K562 (cell line): ENCODE measurements around the gene NYAP2. TPM values are rescaled to one million over a fixed set of nuclear protein-coding genes. Genes with fewer than 3 reads are reported as not detected.

Source experiments
- CBFA2T2 ChIP-seq: fragments of 450-650 bp; conservative IDR thresholded peaks from 2 replicates; pipeline ENCODE4 v1.6.1; 2017; ENCODE audit warnings: mild to moderate bottlenecking
- FOSL1 ChIP-seq: fragments of 200-800 bp; sonication (Bioruptor generic); conservative IDR thresholded peaks from 2 replicates; pipeline ENCODE4 v1.6.1; 2016; ENCODE audit warnings: missing genetic modification characterization, missing compliant biosample characterization
- GABPB1 ChIP-seq: sonication (generic); formaldehyde crosslinking; IDR thresholded peaks from 2 replicates; pipeline ENCODE4 v1.8.0; 2022; ENCODE audit warnings: mild to moderate bottlenecking, missing genetic modification reagents
- HDGF ChIP-seq: fragments of 450-650 bp; IDR thresholded peaks from 2 replicates; pipeline ENCODE4 v1.6.1; 2016
- HNRNPLL ChIP-seq: fragments of 200-400 bp; formaldehyde crosslinking; IDR thresholded peaks from 2 replicates; pipeline ENCODE4 v1.6.1; 2017; ENCODE audit warnings: low read length, low read depth, mild to moderate bottlenecking; ENCODE audit not compliant: poor library complexity, severe bottlenecking
- NR2C1 ChIP-seq, 2 experiments: fragments of 450-650 bp; IDR thresholded peaks; 2 replicates each; pipeline ENCODE4 v1.6.1; 2017; ENCODE audit warnings: mild to moderate bottlenecking in 2 of 2, antibody characterized with exemption in 1 of 2, inconsistent platforms in 1 of 2, missing compliant biosample characterization in 1 of 2, missing genetic modification characterization in 1 of 2
- SMAD4 ChIP-seq: fragments of 250-450 bp; sonication (Bioruptor Pico); conservative IDR thresholded peaks from 2 replicates; pipeline ENCODE4 v1.8.0; 2021; ENCODE audit warnings: inconsistent platforms, mild to moderate bottlenecking, moderate library complexity
- SOX6 ChIP-seq: fragments of 450-650 bp; IDR thresholded peaks from 2 replicates; pipeline ENCODE4 v1.6.1; 2014; ENCODE audit warnings: mild to moderate bottlenecking
- TEAD4 ChIP-seq, 2 experiments: sonication (generic) in 1 of 2; formaldehyde crosslinking in 1 of 2; IDR thresholded peaks; 2 replicates each; pipeline versions ENCODE4 v1.6.1 to v1.8.0; 2012 to 2022; ENCODE audit warnings: borderline replicate concordance in 1 of 2, inconsistent platforms in 1 of 2, low read length in 1 of 2, mild to moderate bottlenecking in 1 of 2, missing genetic modification reagents in 1 of 2
- ZBTB17 ChIP-seq: fragments of 450-650 bp; formaldehyde crosslinking; IDR thresholded peaks from 2 replicates; pipeline ENCODE4 v1.4.0; 2020; ENCODE audit warnings: mild to moderate bottlenecking
- ZSCAN32 ChIP-seq: fragments of 450-650 bp; formaldehyde crosslinking; IDR thresholded peaks from 2 replicates; pipeline ENCODE4 v1.4.0; 2020; ENCODE audit warnings: mild to moderate bottlenecking, moderate library complexity
- polyA plus RNA-seq, 8 experiments: library from polyadenylated mRNA; depleted of rRNA in 4 of 8; stranded (reverse) in 5 of 8; unstranded in 3 of 8; fragments of >200 nt; fragmentation: Nextera tagmentation in 2 of 8; fragmentation: Illumina TruSeq in 1 of 8; extraction: Ambion mirVana in 2 of 8; extraction: Trizol in 1 of 8; gene quantifications; 2 replicates each; pipeline versions ENCODE4 v1.2.1 to v1.2.3, GENCODE V29; 2011 to 2014; ENCODE audit warnings: inconsistent platforms in 1 of 8, missing spikeins in 1 of 8
- total RNA-seq, 7 experiments: library from RNA; depleted of rRNA in 6 of 7; stranded (reverse); fragments of >200 nt in 6 of 7; fragmentation: Illumina TruSeq in 2 of 7; extraction: Trizol in 2 of 7; gene quantifications; 2 replicates each; pipeline versions ENCODE4 v1.2.1 to v1.2.3, GENCODE V29; 2011 to 2021; ENCODE audit warnings: low replicate concordance in 1 of 7
- TF ChIP-seq, protein P1 (sequence below): IDR thresholded peaks from 2 replicates; pipeline ENCODE4 v1.6.1; 2012; ENCODE audit warnings: low read depth, low read length, improper control_type of control experiment, borderline replicate concordance
- TF ChIP-seq, protein P2 (sequence below): fragments of 450-650 bp; IDR thresholded peaks from 2 replicates; pipeline ENCODE4 v1.6.1; 2017; ENCODE audit warnings: antibody characterized with exemption, mild to moderate bottlenecking
- TF ChIP-seq, protein P3 (sequence below), 2 experiments: fragments of 450-650 bp in 1 of 2; sonication (generic) in 1 of 2; formaldehyde crosslinking in 1 of 2; IDR thresholded peaks in 1 of 2; conservative IDR thresholded peaks in 1 of 2; 2 replicates each; pipeline versions ENCODE4 v1.6.1 to v1.8.1; 2016 to 2023; ENCODE audit warnings: mild to moderate bottlenecking in 2 of 2, moderate library complexity in 2 of 2, inconsistent platforms in 1 of 2, missing genetic modification reagents in 1 of 2

Gene NYAP2
- total and polyA plus RNA-seq, 9 of the 15 experiments (the other 6 are each of a cell fraction or from before 2014, with no cell fraction given) = 0.03 to 0.04 (median 0.04) TPM; not detected in 3

DNA sequence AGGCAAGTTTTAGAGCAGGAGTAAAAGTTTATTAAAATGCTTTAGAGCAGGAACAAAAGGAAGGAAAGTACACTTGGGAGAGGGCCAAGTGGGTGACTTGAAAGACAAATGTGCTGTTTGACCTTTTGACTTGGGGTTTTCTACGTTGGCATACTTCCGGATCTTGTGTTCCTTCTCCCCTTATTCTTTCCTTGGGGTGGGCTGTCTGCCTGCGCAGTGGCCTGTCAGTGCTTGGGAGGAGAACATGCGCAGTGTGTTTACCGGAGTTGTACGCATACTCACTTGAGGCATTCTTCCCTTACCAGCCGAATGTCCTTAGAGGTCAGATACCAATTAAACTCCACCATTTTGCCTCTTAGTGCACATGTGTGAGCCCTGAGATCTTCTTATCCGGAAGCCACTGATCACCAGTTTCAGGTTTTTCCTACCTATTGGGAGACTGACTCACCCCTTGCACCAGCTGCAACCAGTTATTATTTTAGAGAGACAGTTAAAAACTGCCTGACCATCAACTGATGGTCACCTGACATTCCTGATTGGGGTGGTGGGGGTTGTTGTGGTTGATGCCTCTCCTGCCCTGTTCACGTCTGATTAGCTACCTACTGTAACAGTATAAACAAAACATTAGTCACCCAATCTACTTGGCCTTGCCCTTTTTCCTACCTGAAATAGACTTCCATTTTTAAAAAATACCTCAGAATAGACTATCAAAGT, 67.5 kb downstream of the NYAP2 start (continued):
- TF ChIP-seq TEAD4 (IDR thresholded peaks at IDR 0.05; ENCODE audit: low read length) (peak; percentile 84), TEAD4 (CRISPR knock-in tag; IDR thresholded peaks at IDR 0.05; ENCODE audit: borderline replicate concordance) (no peak), HNRNPLL (peak; percentile 50), HDGF (no peak), SOX6 (peak; percentile 41; the same call in 1 of the 2 replicates), FOSL1 (tag) (peak; percentile 59), CBFA2T2 (peak; percentile 80), ZSCAN32 (CRISPR knock-in tag) (peak; percentile 41; the same call in 1 of the 2 replicates), ZBTB17 (CRISPR knock-in tag) (0 out of 2 replicates have a peak, but pooled peaks have one; percentile 36), GABPB1 (CRISPR knock-in tag) (no peak), NR2C1 (IDR thresholded peaks at IDR 0.05) (no peak), NR2C1 (tag; IDR thresholded peaks at IDR 0.05) (0 out of 2 replicates have a peak, but pooled peaks have one; percentile 9), SMAD4 (0 out of 2 replicates have a peak, but pooled peaks have one; percentile 33)
- TF ChIP-seq, protein P1, sequence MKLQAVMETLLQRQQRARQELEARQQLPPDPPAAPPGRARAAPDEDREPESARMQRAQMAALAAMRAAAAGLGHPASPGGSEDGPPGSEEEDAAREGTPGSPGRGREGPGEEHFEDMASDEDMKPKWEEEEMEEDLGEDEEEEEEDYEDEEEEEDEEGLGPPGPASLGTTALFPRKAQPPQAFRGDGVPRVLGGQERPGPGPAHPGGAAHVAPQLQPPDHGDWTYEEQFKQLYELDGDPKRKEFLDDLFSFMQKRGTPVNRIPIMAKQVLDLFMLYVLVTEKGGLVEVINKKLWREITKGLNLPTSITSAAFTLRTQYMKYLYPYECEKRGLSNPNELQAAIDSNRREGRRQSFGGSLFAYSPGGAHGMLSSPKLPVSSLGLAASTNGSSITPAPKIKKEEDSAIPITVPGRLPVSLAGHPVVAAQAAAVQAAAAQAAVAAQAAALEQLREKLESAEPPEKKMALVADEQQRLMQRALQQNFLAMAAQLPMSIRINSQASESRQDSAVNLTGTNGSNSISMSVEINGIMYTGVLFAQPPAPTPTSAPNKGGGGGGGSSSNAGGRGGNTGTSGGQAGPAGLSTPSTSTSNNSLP = peak; percentile 20; the same call in 1 of the 2 replicates
- TF ChIP-seq, protein P2, sequence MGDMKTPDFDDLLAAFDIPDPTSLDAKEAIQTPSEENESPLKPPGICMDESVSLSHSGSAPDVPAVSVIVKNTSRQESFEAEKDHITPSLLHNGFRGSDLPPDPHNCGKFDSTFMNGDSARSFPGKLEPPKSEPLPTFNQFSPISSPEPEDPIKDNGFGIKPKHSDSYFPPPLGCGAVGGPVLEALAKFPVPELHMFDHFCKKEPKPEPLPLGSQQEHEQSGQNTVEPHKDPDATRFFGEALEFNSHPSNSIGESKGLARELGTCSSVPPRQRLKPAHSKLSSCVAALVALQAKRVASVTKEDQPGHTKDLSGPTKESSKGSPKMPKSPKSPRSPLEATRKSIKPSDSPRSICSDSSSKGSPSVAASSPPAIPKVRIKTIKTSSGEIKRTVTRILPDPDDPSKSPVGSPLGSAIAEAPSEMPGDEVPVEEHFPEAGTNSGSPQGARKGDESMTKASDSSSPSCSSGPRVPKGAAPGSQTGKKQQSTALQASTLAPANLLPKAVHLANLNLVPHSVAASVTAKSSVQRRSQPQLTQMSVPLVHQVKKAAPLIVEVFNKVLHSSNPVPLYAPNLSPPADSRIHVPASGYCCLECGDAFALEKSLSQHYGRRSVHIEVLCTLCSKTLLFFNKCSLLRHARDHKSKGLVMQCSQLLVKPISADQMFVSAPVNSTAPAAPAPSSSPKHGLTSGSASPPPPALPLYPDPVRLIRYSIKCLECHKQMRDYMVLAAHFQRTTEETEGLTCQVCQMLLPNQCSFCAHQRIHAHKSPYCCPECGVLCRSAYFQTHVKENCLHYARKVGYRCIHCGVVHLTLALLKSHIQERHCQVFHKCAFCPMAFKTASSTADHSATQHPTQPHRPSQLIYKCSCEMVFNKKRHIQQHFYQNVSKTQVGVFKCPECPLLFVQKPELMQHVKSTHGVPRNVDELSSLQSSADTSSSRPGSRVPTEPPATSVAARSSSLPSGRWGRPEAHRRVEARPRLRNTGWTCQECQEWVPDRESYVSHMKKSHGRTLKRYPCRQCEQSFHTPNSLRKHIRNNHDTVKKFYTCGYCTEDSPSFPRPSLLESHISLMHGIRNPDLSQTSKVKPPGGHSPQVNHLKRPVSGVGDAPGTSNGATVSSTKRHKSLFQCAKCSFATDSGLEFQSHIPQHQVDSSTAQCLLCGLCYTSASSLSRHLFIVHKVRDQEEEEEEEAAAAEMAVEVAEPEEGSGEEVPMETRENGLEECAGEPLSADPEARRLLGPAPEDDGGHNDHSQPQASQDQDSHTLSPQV = 0 out of 2 replicates have a peak, but pooled peaks have one; percentile 26
- TF ChIP-seq, protein P3, sequence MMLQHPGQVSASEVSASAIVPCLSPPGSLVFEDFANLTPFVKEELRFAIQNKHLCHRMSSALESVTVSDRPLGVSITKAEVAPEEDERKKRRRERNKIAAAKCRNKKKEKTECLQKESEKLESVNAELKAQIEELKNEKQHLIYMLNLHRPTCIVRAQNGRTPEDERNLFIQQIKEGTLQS (IDR thresholded peaks at IDR 0.05) = peak; percentile 60; the same call in 1 of the 2 replicates
- TF ChIP-seq, protein P3 (CRISPR knock-in tag; conservative IDR thresholded peaks at IDR 0.05) = no peak
